GM21526 (cell line): ENCODE measurements around the gene WFIKKN2.
"Not testable (repeated sequence)": the region's sequence is repeated elsewhere in the genome, so short reads cannot be mapped to it uniquely, and the experiment has no call there.

Source experiments
- ATAC-seq: cut with Tn5 transposase; IDR thresholded peaks from one replicate; pipeline ENCODE4 v1.9.1; 2021; ENCODE audit warnings: moderate library complexity; ENCODE audit not compliant: unreplicated experiment, low FRiP score

The WFIKKN2 gene

GRCh38 chr17:50835301-50836234, at the start of gene WFIKKN2:
Gene WFIKKN2, plus strand, starts transcription at chr17:50835586. Its CDS starts 352 bp downstream, at chr17:50835938.
- no peak for ATAC-seq

GRCh38 chr17:50785946-50786570, 49.3 kb upstream of the WFIKKN2 start:
- ATAC-seq = no peak

GRCh38 chr17:50787106-50787505, 48.3 kb upstream of the WFIKKN2 start:
- ATAC-seq = no peak

GRCh38 chr17:50790618-50791017, 44.8 kb upstream of the WFIKKN2 start:
- no peak for ATAC-seq

GRCh38 chr17:50792132-50792531, 43.3 kb upstream of the WFIKKN2 start:
- ATAC-seq = no peak

- ATAC-seq = no peak
Observed at GRCh38 chr17:50793007-50793406, 42.4 kb upstream of the WFIKKN2 start.

- ATAC-seq = no peak
Observed at GRCh38 chr17:50794361-50794760, 41.0 kb upstream of the WFIKKN2 start.

- ATAC-seq = no peak
Observed at GRCh38 chr17:50797135-50797810, 38.1 kb upstream of the WFIKKN2 start.

- no peak for ATAC-seq
Observed at GRCh38 chr17:50798424-50799288, 36.7 kb upstream of the WFIKKN2 start.

- no peak for ATAC-seq
Observed at GRCh38 chr17:50799582-50799981, 35.8 kb upstream of the WFIKKN2 start.

GRCh38 chr17:50800196-50800700, 35.1 kb upstream of the WFIKKN2 start:
- ATAC-seq = no peak

- no peak for ATAC-seq
Observed at GRCh38 chr17:50802609-50803571, 32.5 kb upstream of the WFIKKN2 start.

- no peak for ATAC-seq
Observed at GRCh38 chr17:50803676-50804075, 31.7 kb upstream of the WFIKKN2 start.

- ATAC-seq = not testable (repeated sequence)
Observed at GRCh38 chr17:50804749-50805475, 30.5 kb upstream of the WFIKKN2 start.

GRCh38 chr17:50805486-50805885, 29.9 kb upstream of the WFIKKN2 start:
- ATAC-seq = no peak

- no peak for ATAC-seq
Observed at GRCh38 chr17:50806141-50806643, 29.2 kb upstream of the WFIKKN2 start.

GRCh38 chr17:50807009-50807408, 28.4 kb upstream of the WFIKKN2 start:
- ATAC-seq = no peak

- ATAC-seq = no peak
Observed at GRCh38 chr17:50807675-50808074, 27.7 kb upstream of the WFIKKN2 start.
